ENCODE results near the gene SIVA1.

Gene SIVA1

DNA sequence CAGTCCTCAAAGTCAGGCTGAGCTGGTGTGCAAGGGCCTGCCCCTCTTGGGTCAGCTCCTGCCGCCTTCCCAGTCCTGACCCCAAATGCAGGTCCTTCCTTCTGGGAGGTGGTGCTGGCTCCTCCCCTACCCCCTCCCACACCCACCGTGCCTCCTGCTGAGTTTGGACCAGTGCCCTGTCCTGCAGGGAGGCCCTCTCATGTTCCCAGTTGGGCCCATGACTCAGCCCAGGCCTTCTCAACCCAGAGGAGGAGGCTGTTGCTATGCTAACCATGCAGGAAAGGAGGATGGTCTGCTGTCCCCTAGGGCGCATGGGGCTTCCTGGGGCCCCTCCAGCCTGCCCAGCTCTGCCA is 52.4 kb downstream of the SIVA1 start (continued):
- TF ChIP-seq, protein P1, sequence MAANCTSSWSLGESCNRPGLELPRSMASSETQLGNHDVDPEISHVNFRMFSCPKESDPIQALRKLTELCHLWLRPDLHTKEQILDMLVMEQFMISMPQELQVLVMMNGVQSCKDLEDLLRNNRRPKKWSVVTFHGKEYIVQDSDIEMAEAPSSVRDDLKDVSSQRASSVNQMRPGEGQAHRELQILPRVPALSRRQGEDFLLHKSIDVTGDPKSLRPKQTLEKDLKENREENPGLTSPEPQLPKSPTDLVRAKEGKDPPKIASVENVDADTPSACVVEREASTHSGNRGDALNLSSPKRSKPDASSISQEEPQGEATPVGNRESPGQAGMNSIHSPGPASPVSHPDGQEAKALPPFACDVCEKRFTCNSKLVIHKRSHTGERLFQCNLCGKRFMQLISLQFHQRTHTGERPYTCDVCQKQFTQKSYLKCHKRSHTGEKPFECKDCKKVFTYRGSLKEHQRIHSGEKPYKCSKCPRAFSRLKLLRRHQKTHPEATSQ (tag by site-specific recombination; IDR thresholded peaks at IDR 0.05) = no peak
- TF ChIP-seq KLF8 (tag by site-specific recombination; IDR thresholded peaks at IDR 0.05) (peak; percentile 61; the same call in 1 of the 2 replicates), ZNF366 (tag by site-specific recombination; conservative IDR thresholded peaks at IDR 0.05) (peak; percentile 67; the same call in 1 of the 2 replicates), SETDB1 (IDR thresholded peaks at IDR 0.05; ENCODE audit: insufficient read length, low read length) (no peak), GLIS2 (tag by site-specific recombination; IDR thresholded peaks at IDR 0.05) (peak; percentile 90), EGR2 (tag by site-specific recombination; IDR thresholded peaks at IDR 0.05; ENCODE audit: low read depth) (peak; percentile 64), ZBTB20 (tag by site-specific recombination; IDR thresholded peaks at IDR 0.05) (peak; percentile 82), ZNF416 (tag by site-specific recombination; IDR thresholded peaks at IDR 0.05) (no peak), ZNF514 (tag by site-specific recombination; IDR thresholded peaks at IDR 0.05) (no peak), ZIC2 (tag by site-specific recombination; IDR thresholded peaks at IDR 0.05) (peak; percentile 98), ZNF600 (tag by site-specific recombination; IDR thresholded peaks at IDR 0.05) (peak; percentile 98), WT1 (tag by site-specific recombination; IDR thresholded peaks at IDR 0.05) (peak; percentile 73), GLIS1 (tag by site-specific recombination; IDR thresholded peaks at IDR 0.05) (peak; percentile 100), ZBTB1 (tag by site-specific recombination; IDR thresholded peaks at IDR 0.05) (no peak), ZNF335 (tag by site-specific recombination; conservative IDR thresholded peaks at IDR 0.05) (no peak), ZNF596 (tag by site-specific recombination; IDR thresholded peaks at IDR 0.05) (no peak), ZNF112 (tag by site-specific recombination; IDR thresholded peaks at IDR 0.05) (no peak), ZNF23 (tag by site-specific recombination; IDR thresholded peaks at IDR 0.05; ENCODE audit: borderline replicate concordance) (no peak), MZF1 (tag by site-specific recombination; IDR thresholded peaks at IDR 0.05; ENCODE audit: borderline replicate concordance) (no peak), ZFHX2 (tag by site-specific recombination; conservative IDR thresholded peaks at IDR 0.05) (peak; percentile 87)
- TF ChIP-seq, protein P2, sequence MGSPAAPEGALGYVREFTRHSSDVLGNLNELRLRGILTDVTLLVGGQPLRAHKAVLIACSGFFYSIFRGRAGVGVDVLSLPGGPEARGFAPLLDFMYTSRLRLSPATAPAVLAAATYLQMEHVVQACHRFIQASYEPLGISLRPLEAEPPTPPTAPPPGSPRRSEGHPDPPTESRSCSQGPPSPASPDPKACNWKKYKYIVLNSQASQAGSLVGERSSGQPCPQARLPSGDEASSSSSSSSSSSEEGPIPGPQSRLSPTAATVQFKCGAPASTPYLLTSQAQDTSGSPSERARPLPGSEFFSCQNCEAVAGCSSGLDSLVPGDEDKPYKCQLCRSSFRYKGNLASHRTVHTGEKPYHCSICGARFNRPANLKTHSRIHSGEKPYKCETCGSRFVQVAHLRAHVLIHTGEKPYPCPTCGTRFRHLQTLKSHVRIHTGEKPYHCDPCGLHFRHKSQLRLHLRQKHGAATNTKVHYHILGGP (tag by site-specific recombination; IDR thresholded peaks at IDR 0.05) = no peak
- TF ChIP-seq, protein P3, sequence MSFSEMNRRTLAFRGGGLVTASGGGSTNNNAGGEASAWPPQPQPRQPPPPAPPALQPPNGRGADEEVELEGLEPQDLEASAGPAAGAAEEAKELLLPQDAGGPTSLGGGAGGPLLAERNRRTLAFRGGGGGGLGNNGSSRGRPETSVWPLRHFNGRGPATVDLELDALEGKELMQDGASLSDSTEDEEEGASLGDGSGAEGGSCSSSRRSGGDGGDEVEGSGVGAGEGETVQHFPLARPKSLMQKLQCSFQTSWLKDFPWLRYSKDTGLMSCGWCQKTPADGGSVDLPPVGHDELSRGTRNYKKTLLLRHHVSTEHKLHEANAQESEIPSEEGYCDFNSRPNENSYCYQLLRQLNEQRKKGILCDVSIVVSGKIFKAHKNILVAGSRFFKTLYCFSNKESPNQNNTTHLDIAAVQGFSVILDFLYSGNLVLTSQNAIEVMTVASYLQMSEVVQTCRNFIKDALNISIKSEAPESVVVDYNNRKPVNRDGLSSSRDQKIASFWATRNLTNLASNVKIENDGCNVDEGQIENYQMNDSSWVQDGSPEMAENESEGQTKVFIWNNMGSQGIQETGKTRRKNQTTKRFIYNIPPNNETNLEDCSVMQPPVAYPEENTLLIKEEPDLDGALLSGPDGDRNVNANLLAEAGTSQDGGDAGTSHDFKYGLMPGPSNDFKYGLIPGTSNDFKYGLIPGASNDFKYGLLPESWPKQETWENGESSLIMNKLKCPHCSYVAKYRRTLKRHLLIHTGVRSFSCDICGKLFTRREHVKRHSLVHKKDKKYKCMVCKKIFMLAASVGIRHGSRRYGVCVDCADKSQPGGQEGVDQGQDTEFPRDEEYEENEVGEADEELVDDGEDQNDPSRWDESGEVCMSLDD (tag by site-specific recombination; IDR thresholded peaks at IDR 0.05) = 0 out of 2 replicates have a peak, but pooled peaks have one; percentile 22
- TF ChIP-seq, protein P4, sequence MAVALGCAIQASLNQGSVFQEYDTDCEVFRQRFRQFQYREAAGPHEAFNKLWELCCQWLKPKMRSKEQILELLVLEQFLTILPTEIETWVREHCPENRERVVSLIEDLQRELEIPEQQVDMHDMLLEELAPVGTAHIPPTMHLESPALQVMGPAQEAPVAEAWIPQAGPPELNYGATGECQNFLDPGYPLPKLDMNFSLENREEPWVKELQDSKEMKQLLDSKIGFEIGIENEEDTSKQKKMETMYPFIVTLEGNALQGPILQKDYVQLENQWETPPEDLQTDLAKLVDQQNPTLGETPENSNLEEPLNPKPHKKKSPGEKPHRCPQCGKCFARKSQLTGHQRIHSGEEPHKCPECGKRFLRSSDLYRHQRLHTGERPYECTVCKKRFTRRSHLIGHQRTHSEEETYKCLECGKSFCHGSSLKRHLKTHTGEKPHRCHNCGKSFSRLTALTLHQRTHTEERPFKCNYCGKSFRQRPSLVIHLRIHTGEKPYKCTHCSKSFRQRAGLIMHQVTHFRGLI (tag by site-specific recombination; IDR thresholded peaks at IDR 0.05) = peak; percentile 57; the same call in 1 of the 2 replicates
- TF ChIP-seq, protein P5, sequence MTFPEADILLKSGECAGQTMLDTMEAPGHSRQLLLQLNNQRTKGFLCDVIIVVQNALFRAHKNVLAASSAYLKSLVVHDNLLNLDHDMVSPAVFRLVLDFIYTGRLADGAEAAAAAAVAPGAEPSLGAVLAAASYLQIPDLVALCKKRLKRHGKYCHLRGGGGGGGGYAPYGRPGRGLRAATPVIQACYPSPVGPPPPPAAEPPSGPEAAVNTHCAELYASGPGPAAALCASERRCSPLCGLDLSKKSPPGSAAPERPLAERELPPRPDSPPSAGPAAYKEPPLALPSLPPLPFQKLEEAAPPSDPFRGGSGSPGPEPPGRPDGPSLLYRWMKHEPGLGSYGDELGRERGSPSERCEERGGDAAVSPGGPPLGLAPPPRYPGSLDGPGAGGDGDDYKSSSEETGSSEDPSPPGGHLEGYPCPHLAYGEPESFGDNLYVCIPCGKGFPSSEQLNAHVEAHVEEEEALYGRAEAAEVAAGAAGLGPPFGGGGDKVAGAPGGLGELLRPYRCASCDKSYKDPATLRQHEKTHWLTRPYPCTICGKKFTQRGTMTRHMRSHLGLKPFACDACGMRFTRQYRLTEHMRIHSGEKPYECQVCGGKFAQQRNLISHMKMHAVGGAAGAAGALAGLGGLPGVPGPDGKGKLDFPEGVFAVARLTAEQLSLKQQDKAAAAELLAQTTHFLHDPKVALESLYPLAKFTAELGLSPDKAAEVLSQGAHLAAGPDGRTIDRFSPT (tag by site-specific recombination; IDR thresholded peaks at IDR 0.05) = peak; percentile 43
- TF ChIP-seq, protein P6, sequence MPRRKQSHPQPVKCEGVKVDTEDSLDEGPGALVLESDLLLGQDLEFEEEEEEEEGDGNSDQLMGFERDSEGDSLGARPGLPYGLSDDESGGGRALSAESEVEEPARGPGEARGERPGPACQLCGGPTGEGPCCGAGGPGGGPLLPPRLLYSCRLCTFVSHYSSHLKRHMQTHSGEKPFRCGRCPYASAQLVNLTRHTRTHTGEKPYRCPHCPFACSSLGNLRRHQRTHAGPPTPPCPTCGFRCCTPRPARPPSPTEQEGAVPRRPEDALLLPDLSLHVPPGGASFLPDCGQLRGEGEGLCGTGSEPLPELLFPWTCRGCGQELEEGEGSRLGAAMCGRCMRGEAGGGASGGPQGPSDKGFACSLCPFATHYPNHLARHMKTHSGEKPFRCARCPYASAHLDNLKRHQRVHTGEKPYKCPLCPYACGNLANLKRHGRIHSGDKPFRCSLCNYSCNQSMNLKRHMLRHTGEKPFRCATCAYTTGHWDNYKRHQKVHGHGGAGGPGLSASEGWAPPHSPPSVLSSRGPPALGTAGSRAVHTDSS (tag by site-specific recombination; IDR thresholded peaks at IDR 0.05) = no peak
- TF ChIP-seq, protein P7, sequence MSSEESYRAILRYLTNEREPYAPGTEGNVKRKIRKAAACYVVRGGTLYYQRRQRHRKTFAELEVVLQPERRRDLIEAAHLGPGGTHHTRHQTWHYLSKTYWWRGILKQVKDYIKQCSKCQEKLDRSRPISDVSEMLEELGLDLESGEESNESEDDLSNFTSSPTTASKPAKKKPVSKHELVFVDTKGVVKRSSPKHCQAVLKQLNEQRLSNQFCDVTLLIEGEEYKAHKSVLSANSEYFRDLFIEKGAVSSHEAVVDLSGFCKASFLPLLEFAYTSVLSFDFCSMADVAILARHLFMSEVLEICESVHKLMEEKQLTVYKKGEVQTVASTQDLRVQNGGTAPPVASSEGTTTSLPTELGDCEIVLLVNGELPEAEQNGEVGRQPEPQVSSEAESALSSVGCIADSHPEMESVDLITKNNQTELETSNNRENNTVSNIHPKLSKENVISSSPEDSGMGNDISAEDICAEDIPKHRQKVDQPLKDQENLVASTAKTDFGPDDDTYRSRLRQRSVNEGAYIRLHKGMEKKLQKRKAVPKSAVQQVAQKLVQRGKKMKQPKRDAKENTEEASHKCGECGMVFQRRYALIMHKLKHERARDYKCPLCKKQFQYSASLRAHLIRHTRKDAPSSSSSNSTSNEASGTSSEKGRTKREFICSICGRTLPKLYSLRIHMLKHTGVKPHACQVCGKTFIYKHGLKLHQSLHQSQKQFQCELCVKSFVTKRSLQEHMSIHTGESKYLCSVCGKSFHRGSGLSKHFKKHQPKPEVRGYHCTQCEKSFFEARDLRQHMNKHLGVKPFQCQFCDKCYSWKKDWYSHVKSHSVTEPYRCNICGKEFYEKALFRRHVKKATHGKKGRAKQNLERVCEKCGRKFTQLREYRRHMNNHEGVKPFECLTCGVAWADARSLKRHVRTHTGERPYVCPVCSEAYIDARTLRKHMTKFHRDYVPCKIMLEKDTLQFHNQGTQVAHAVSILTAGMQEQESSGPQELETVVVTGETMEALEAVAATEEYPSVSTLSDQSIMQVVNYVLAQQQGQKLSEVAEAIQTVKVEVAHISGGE (tag by site-specific recombination; conservative IDR thresholded peaks at IDR 0.05; ENCODE audit: low read depth) = no peak
